HEK293T (cell line): ENCODE results near the gene HOXA6.

Source experiments
- CTCF ChIA-PET: fragments of 350-600 bp; formaldehyde crosslinking; extraction: SDS; loops from one replicate; lab custom pipeline; 2021; ENCODE audit warnings: antibody characterized with exemption, inconsistent platforms; lab: Yijun Ruan, JAX
- POLR2A ChIA-PET: fragments of 350-600 bp; formaldehyde crosslinking; extraction: SDS; loops from one replicate; lab custom pipeline; 2020; ENCODE audit warnings: antibody characterized with exemption, inconsistent platforms; lab: Yijun Ruan, JAX
- DNase-seq: peaks from one replicate; pipeline ENCODE4 v3.0.0; 2012; ENCODE audit warnings: mixed read lengths; ENCODE audit errors: extremely low spot score
- ARNT ChIP-seq: fragments of 450-650 bp; IDR thresholded peaks from 2 replicates; pipeline ENCODE4 v1.6.1; 2017; ENCODE audit warnings: mild to moderate bottlenecking
- BHLHE40 ChIP-seq: fragments of 450-650 bp; IDR thresholded peaks from 2 replicates; pipeline ENCODE4 v1.6.1; 2016; ENCODE audit warnings: mild to moderate bottlenecking, moderate library complexity, borderline replicate concordance
- CTBP1 ChIP-seq: fragments of 450-650 bp; IDR thresholded peaks from 2 replicates; pipeline ENCODE4 v1.6.1; 2016; ENCODE audit warnings: borderline replicate concordance
- ELF4 ChIP-seq: fragments of 450-650 bp; IDR thresholded peaks from 2 replicates; pipeline ENCODE4 v1.6.1; 2017; ENCODE audit warnings: antibody characterized with exemption
- FOXA1 ChIP-seq: fragments of 450-650 bp; IDR thresholded peaks from 2 replicates; pipeline ENCODE4 v1.6.1; 2016; ENCODE audit warnings: mild to moderate bottlenecking
- FOXK2 ChIP-seq: fragments of 450-650 bp; IDR thresholded peaks from 2 replicates; pipeline ENCODE4 v1.6.1; 2016; ENCODE audit warnings: mild to moderate bottlenecking
- FOXM1 ChIP-seq: fragments of 450-650 bp; IDR thresholded peaks from 2 replicates; pipeline ENCODE4 v1.6.1; 2017; ENCODE audit warnings: mild to moderate bottlenecking, borderline replicate concordance
- HDGF ChIP-seq: fragments of 450-650 bp; IDR thresholded peaks from 2 replicates; pipeline ENCODE4 v1.6.1; 2017; ENCODE audit warnings: antibody characterized with exemption, borderline replicate concordance
- L3MBTL2 ChIP-seq: fragments of 450-650 bp; conservative IDR thresholded peaks from 2 replicates; pipeline ENCODE4 v1.6.1; 2016; ENCODE audit warnings: mild to moderate bottlenecking
- LEF1 ChIP-seq: fragments of 450-650 bp; IDR thresholded peaks from 2 replicates; pipeline ENCODE4 v1.6.1; 2017; ENCODE audit warnings: mild to moderate bottlenecking, borderline replicate concordance
- NFRKB ChIP-seq: fragments of 450-650 bp; IDR thresholded peaks from 2 replicates; pipeline ENCODE4 v1.6.1; 2016; ENCODE audit warnings: mild to moderate bottlenecking, moderate library complexity
- PKNOX1 ChIP-seq: fragments of 450-650 bp; IDR thresholded peaks from 2 replicates; pipeline ENCODE4 v1.6.1; 2016
- SP1 ChIP-seq: fragments of 450-650 bp; IDR thresholded peaks from 2 replicates; pipeline ENCODE4 v1.6.1; 2017
- SUZ12 ChIP-seq: fragments of 450-650 bp; IDR thresholded peaks from 2 replicates; pipeline ENCODE4 v1.6.1; 2016; ENCODE audit warnings: mild to moderate bottlenecking
- TARDBP ChIP-seq: fragments of 450-650 bp; IDR thresholded peaks from 2 replicates; pipeline ENCODE4 v1.6.1; 2016
- ZNF384 ChIP-seq: fragments of 450-650 bp; IDR thresholded peaks from 2 replicates; pipeline ENCODE4 v1.6.1; 2016

The HOXA6 gene

GRCh38 chr7:27192546-27193334 lies 45.2 kb upstream of the HOXA6 start:
- DNase-seq: no peak
- CTCF ChIA-PET: no interaction called here

DNA sequence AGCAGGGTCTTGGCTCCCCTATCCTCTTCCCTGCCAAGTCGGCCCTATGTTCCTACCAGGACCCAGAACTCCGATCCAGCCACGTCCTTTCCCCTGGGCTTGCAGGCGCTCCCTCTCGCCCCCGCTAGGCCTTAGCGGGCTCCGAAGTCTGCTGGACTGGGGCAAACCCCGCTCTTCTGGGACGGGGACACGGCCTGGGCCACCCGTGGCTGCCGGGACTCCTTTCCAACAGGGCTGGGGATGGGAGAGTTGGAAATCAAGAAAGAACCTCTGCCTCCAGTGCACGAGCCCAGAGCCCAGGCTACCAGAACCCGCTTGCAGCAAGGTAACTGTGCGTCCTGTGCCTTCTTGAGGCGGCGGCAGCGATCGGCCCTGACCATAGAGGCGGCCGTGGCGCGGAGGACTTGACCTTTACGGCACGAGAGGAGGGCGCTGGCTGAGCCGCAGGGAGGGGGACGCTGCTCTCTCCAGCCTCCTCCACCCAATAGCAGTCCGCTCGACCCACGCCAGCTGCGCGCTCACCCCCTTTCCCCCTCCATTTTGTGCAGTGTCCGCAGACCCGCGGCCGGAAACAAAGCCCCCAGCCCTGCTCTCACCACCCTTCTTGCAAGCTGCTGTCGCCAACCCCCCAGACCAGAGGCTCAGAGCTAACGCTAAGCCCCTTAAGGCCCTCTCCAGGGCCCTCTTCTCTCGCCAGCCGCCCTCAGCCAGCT lies 44.4 kb upstream of the HOXA6 start:
- TF ChIP-seq BHLHE40 (no peak), SUZ12 (no peak), TARDBP (no peak), L3MBTL2 (no peak), FOXK2 (no peak), CTBP1 (no peak), FOXM1 (no peak), PKNOX1 (no peak), NFRKB (no peak), HDGF (no peak), ZNF384 (no peak), ARNT (no peak)
- POLR2A ChIA-PET: no interaction called here
- CTCF ChIA-PET: no interaction called here
- DNase-seq: no peak

More at GRCh38 chr7:27192546-27193334, 45.2 kb upstream of the HOXA6 start:
- POLR2A ChIA-PET: no interaction called here
- TF ChIP-seq TARDBP (no peak), FOXA1 (no peak), ZNF384 (no peak), HDGF (no peak), BHLHE40 (no peak), ELF4 (no peak), L3MBTL2 (no peak), FOXM1 (no peak), FOXK2 (no peak), SP1 (no peak), PKNOX1 (no peak), NFRKB (no peak), CTBP1 (no peak), LEF1 (no peak), SUZ12 (no peak), ARNT (no peak)

GRCh38 chr7:27191161-27191731 lies 43.7 kb upstream of the HOXA6 start:
- ChIA-PET POLR2A (interaction anchor here (0.9 to 10.3 kb wide), 5 partner anchors 8 to 415 kb away, joined by 3 to 215 read pairs (median 4); partner anchors contain the start of genes HOXA10 and HOXA13), CTCF (interaction anchor here (1.3 kb wide), 1 partner anchor 12 kb away, joined by 3 read pairs; no protein-coding TSS in a partner anchor)
- TF ChIP-seq PKNOX1: no peak
- TF ChIP-seq CTBP1: no peak
- no peak for TF ChIP-seq ARNT
- no peak for TF ChIP-seq NFRKB
- no peak for TF ChIP-seq SUZ12
- no peak for TF ChIP-seq ZNF384
- TF ChIP-seq HDGF: no peak
- no peak for TF ChIP-seq TARDBP
- no peak for TF ChIP-seq BHLHE40
- DNase-seq: no peak

- CTCF ChIA-PET: interaction anchor here (0.6 to 1.3 kb wide), 2 partner anchors 10 to 11 kb away, joined by 3 read pairs; partner anchors contain the start of gene HOXA13
- TF ChIP-seq PKNOX1 (no peak), HDGF (no peak), ARNT (no peak), FOXM1 (no peak), ZNF384 (no peak), FOXA1 (no peak), SP1 (no peak), FOXK2 (no peak), BHLHE40 (no peak), NFRKB (no peak), ELF4 (no peak), SUZ12 (no peak), LEF1 (no peak), L3MBTL2 (no peak), TARDBP (no peak), CTBP1 (no peak)
- POLR2A ChIA-PET: interaction anchor here (0.9 to 10.3 kb wide), 8 partner anchors 9 to 550 kb away, joined by 3 to 215 read pairs (median 4); partner anchors contain the start of genes HOXA10, HOXA13 and TAX1BP1
Observed at GRCh38 chr7:27189997-27190748, 42.6 kb upstream of the HOXA6 start.

More at GRCh38 chr7:27189997-27190748, 42.6 kb upstream of the HOXA6 start:
- DNase-seq: no peak
